GM12892 (cell line): ENCODE results near the gene LAIR1.

Experiments used
- POLR2A ChIP-seq: IDR thresholded peaks from 2 replicates; pipeline ENCODE4 v1.6.1; 2011; ENCODE audit warnings: low read depth, low read length, control low read depth
- POLR2AphosphoS5 ChIP-seq: IDR thresholded peaks from 2 replicates; pipeline ENCODE4 v1.6.1; 2011; ENCODE audit warnings: low read depth, low read length, control low read depth

DNA sequence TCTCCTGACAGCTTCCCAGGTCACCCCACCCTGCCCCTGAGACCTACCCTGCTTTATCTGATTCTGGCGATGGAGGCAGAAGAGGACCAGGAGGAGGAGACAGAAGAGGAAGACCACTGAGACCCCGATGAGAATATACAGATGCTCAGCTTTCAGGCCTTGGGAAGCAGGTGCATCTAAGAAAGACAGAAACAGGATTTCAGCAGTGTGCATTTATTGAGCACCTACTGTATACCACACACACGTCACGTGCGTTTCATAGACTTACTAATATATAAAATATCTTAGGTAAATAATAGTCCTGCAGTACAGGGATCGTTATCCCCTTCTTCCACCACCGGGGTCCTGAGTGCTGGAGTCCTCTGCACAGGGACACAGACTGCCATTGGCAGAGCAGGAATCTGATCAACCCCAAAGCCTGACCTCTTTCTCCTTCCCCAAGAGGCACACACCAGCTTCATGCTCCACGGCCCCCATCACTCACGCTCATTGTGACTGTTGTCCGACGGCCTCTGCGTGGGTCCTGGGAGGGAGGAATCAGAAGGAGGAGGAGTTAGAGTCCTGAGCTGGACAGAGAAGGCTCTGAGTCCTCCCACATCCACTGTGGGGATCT is 8.2 kb downstream of the LAIR1 start:
- TF ChIP-seq POLR2AphosphoS5 (no peak), POLR2A (no peak)
